ENCODE measurements around the gene TPD52L2. TPM values are rescaled to one million over a fixed set of nuclear protein-coding genes. Genes with fewer than 3 reads are reported as not detected.
"Not testable (repeated sequence)": the region's sequence is repeated elsewhere in the genome, so short reads cannot be mapped to it uniquely, and the experiment has no call there.

TPD52L2 gene
- total RNA-seq, 1 donor from 2014 or later, result 57.4 TPM

GRCh38 chr20:63850689-63851547 lies 14.2 kb upstream of the TPD52L2 start:
- Mint-ChIP-seq H3K27ac (ENCODE audit: unreplicated experiment) (peak overlapping the region; percentile 58), H3K9me3 (no peaks in the 10 kb centered on the region), H3K27me3 (ENCODE audit: low read depth) (no peaks in the 10 kb centered on the region), H3K4me3 (peak overlapping the region; percentile 7), H3K36me3 (ENCODE audit: low read depth) (no peaks in the 10 kb centered on the region), H3K4me1 (peaks cover 8% of the 10 kb centered on the region)
- TF ChIP-seq CTCF (conservative IDR thresholded peaks at IDR 0.05), result no peak
- no peak for DNase-seq (ENCODE audit: low read depth, low spot score)

GRCh38 chr20:63851548-63851943 lies 13.5 kb upstream of the TPD52L2 start:
- H3K36me3 Mint-ChIP-seq (ENCODE audit: low read depth); H3K4me1 Mint-ChIP-seq; H3K9me3 Mint-ChIP-seq; H3K27me3 Mint-ChIP-seq (ENCODE audit: low read depth); H3K27ac Mint-ChIP-seq (ENCODE audit: unreplicated experiment); DNase-seq (ENCODE audit: low read depth, low spot score): not testable (repeated sequence)
- peak overlapping the region; percentile 7 for H3K4me3 Mint-ChIP-seq

- not testable (repeated sequence) for H3K9me3 Mint-ChIP-seq; H3K4me3 Mint-ChIP-seq; DNase-seq (ENCODE audit: low read depth, low spot score); H3K27ac Mint-ChIP-seq (ENCODE audit: unreplicated experiment); H3K36me3 Mint-ChIP-seq (ENCODE audit: low read depth); H3K27me3 Mint-ChIP-seq (ENCODE audit: low read depth)
- H3K4me1 Mint-ChIP-seq, result peaks cover 30% of the 10 kb centered on the region
These were observed 11.4 kb upstream of the TPD52L2 start for GRCh38 chr20:63853733-63854068.

GRCh38 chr20:63854069-63854765 lies 10.9 kb upstream of the TPD52L2 start:
- peaks cover 35% of the 10 kb centered on the region for H3K4me1 Mint-ChIP-seq
- no peak for TF ChIP-seq CTCF (conservative IDR thresholded peaks at IDR 0.05)
- no peaks in the 10 kb centered on the region for H3K9me3 Mint-ChIP-seq
- H3K27ac Mint-ChIP-seq (ENCODE audit: unreplicated experiment), result no peak overlapping the region
- no peaks in the 10 kb centered on the region for H3K36me3 Mint-ChIP-seq (ENCODE audit: low read depth)
- no peak overlapping the region for H3K4me3 Mint-ChIP-seq
- H3K27me3 Mint-ChIP-seq (ENCODE audit: low read depth), result peaks cover 2% of the 10 kb centered on the region
- DNase-seq (ENCODE audit: low read depth, low spot score), result no peak

- Mint-ChIP-seq H3K27ac (ENCODE audit: unreplicated experiment) (no peak overlapping the region), H3K4me3 (peak overlapping the region; percentile 41), H3K27me3 (ENCODE audit: low read depth) (peaks cover 2% of the 10 kb centered on the region), H3K36me3 (ENCODE audit: low read depth) (no peaks in the 10 kb centered on the region), H3K9me3 (no peaks in the 10 kb centered on the region), H3K4me1 (peaks cover 39% of the 10 kb centered on the region)
- no peak for TF ChIP-seq CTCF (conservative IDR thresholded peaks at IDR 0.05)
- DNase-seq (ENCODE audit: low read depth, low spot score), result no peak
These were observed 10.2 kb upstream of the TPD52L2 start for GRCh38 chr20:63854766-63855362.

- Mint-ChIP-seq H3K4me1 (peaks cover 39% of the 10 kb centered on the region), H3K27ac (ENCODE audit: unreplicated experiment) (no peak overlapping the region), H3K36me3 (ENCODE audit: low read depth) (no peaks in the 10 kb centered on the region), H3K27me3 (ENCODE audit: low read depth) (peaks cover 2% of the 10 kb centered on the region), H3K4me3 (no peak overlapping the region), H3K9me3 (no peaks in the 10 kb centered on the region)
- TF ChIP-seq CTCF (conservative IDR thresholded peaks at IDR 0.05), result no peak
- no peak for DNase-seq (ENCODE audit: low read depth, low spot score)
These were observed 9.5 kb upstream of the TPD52L2 start for GRCh38 chr20:63855363-63856097.
